ENCODE measurements around the gene GARIN3.
"Not testable (repeated sequence)": the region's sequence is repeated elsewhere in the genome, so short reads cannot be mapped to it uniquely, and the experiment has no call there.

Gene GARIN3

DNA sequence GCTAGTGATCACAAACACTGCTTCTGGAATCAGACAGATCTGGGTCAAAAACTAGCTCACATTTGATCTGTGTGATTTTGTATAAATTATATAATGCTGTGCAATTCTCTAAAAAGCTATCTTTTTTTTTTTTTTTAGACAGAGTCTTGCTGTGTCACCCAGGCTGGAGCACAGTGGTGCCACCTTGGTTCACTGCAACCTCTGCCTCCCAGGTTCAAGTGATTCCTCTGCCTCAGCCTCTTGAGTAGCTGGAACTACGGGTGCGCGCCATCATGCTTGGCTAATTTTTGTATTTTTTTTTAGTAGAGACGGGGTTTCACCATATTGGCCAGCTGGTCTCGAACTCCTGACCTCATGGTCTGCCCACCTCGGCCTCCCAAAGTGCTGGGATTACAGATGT lies 19.1 kb upstream of the GARIN3 start:
- DNase-seq (ENCODE audit: low read depth) = not testable (repeated sequence)

DNA sequence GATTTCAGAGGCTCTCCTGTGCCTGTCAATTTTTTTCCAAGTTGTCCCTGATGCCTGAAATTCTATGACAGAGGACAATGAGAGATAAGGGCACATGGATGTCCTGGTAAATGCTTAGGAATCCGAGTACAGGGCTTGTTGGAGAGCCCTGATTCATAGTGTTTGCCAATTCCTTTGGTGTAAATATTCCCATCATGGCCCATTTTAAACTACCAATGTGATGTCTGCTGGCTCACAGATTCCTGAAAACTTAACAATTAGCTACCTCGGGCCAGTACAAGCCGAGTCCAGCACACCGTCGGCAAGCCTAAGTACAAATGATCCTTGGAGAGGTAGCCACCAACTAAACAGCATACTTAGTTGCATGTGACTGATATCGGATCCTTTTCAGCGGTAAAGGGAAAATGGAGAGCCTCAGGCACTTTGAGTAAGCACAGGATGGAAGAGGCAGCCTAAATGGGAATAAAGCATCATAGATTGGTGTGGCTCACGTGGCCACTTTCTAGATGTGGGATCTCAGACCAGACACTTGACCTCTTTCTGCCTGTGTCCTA lies 18.1 kb upstream of the GARIN3 start:
- DNase-seq (ENCODE audit: low read depth) = no peak

DNA sequence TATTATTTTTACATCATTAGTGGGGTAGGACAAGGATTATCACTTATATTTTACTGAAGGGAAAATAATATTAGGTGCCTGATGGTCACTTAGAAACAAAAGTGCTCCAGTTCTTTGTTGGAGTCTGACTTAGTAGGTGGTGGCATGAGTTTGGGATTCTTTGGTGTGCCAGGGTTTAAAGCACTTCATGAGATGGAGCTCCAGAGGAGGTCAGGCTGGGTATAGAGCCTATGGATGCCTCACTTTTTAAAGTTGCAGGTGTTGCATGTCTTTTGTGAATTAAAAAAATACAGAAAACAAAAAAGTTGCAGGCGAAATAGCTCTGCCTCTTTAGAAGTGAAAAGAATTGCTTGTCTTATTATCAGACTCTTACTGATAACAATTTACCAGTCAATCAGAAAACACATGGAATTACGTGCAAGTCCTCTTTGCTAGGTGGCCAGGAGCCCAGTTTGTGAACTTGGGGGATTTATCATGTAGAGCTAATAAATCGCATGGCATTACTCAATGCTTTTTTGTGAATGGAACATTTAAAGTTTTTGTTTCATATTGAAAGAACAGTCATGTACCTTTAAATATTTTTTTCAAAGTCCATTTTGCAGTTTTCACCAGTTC lies 16.2 kb upstream of the GARIN3 start:
- DNase-seq (ENCODE audit: low read depth) = no peak

DNA sequence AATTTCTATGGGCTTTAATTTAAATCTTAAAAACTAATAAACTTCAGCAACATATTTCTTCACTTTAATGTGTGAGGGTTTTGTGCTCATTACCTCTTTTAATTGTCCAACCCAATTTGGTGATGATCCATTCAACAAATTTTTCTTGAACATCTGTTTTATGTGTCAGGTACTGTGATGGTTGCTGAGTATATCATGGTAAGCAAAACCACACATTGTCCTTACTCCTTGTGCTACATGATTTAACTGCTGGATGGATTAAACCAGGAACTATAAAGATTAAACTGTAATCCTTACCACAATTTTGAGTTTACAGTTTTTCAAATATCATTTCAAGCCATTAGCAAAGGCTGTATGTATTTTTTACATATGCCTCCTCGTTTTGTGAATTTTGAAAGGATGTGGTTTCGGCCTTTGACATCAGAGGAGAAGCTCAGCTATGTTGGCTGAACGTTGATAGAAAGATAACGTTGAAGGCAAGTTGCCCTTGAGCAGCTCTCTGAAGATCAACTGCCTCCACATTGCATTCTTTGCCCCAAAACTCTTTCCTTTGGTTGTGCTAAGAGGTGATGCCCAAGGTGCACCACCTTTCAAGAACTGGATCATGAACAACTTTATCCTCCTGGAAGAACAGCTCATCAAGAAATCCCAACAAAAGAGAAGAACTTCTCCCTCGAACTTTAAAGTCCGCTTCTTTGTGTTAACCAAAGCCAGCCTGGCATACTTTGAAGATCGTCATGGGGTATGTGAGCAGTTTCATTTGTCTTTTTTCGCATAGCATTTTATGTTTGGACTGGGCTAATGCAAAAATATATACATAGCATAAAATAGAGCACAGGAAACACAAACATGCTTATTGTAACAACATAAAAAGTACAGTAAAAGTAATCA lies 14.6 kb upstream of the GARIN3 start, which contains the start of gene ITK:
Gene ITK, plus strand, starts transcription at position 467 of the 891 bp plus-strand sequence. Its CDS starts 138 bp downstream, at position 605.
- no peak for DNase-seq (ENCODE audit: low read depth)

DNA sequence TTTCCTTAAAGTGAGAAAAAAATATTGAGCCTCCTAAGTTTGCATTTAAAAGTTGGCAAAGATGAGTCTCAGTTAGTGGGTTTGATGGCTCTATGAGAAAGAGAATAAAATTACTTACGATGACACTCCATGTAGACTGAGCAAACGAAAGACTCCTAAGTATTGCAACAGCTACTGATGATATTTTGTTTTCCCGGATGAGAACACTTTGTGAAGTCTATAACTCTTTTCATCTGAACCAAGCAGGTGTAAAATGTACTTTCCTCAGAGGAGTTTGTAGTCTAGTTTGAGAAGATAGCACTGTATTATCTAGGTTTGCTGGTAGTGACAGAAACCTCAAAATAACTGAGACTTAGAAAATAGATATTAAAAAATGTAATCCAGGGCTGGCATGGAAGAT lies 12.9 kb upstream of the GARIN3 start:
- DNase-seq (ENCODE audit: low read depth) = no peak

DNA sequence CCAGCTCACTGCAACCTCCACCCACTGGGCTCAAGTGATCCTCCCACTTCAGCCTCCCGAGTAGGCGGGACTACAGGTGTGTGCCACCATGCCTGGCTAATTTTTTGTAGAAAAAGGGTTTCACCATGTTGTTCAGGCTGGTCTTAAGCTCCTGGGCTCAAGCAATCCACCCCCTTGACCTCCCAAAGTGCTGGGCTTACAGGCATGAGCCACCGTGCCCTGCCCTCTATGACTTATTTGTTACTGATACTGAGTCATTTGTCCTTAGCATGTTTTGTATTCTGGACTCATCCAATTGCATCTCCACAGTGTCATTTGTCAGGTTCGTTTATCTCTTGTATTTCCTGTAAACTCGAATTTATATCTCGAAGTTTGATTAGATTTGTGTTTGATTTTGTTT lies 11.9 kb upstream of the GARIN3 start:
- no peak for DNase-seq (ENCODE audit: low read depth)

DNA sequence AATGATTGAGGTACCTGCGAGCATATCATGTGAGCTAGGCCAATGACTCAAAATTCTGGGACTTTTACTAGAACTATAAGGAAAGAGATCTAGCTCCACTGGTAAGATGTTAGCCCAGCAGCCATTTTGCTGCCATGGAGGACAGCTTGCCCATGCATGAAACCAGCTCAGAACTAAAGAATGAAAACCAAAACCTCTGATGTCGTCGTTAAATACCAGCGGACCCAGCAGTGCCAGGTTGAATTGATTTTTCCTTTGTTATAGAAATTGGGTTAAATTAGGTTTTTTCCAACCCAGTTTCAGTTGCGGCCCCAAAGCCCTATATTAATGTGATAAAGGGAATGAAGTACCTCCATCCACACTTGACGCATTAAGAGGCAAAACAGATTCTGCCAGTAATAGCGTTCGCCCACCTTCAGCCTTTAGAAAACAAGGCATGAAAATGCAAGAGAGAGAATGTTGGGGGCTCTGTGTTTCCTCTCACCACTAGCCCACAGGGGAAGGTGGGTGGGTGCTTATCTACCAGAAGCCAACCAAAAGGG lies 9.1 kb upstream of the GARIN3 start:
- DNase-seq (ENCODE audit: low read depth) = no peak

DNA sequence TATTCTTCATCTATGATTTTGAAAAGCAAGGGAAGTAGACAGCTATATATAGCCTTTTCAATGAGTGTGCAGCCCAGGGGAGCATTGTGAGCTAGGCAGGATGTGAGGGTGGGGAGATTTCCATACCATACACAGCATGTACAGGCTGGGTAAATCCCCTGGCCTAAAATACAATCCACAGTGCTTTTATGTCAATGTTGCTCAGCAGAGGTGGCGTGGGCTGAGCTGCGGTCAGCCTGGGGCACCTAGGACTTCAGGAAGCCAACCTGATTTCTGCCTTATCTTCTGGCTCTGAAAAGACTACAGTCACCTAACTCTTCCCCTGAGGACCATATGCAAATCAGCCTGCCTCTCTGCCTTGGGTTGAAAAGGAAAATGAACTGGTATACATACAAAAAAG lies 6.3 kb upstream of the GARIN3 start:
- no peak for DNase-seq (ENCODE audit: low read depth)

DNA sequence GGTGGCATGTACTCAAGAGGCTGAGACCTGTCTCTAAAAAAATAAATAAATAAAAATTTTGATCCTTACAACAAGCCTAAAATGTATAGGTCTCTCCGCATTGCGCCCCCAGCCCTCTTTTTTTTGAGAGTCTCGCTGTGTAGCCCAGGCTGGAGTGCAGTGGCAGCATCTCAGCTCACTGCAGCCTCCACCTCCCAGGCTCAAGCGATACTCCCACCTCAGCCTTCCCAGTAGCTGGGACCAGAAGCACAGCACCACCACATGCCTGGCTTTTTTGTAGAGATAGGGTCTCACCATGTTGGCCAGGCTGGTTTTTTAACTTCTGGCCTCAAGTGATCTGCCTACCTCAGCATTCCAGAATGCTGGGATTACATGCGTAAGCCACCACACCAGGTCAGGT lies 2.2 kb upstream of the GARIN3 start:
- no peak for DNase-seq (ENCODE audit: low read depth)

DNA sequence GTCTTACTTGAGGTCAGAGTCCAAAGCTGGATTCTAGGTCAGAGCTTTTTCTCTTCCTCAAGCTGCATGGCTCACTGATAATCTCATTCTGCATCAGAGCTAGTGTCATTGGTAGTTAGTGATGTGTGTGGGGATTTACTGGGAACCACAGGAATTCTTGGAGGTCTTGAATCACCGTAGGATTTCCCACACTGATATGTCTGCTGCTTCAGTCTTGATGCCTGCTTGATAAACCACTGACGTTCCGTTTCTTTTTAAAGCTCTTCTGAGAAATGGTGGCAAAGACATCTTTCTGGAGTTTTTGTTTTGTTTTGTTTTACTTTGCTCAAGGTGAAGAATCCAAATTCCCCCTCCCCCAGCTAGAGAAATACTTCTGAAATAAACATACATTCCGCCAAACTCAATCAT lies 1.2 kb upstream of the GARIN3 start:
- DNase-seq (ENCODE audit: low read depth) = peak; percentile 98

DNA sequence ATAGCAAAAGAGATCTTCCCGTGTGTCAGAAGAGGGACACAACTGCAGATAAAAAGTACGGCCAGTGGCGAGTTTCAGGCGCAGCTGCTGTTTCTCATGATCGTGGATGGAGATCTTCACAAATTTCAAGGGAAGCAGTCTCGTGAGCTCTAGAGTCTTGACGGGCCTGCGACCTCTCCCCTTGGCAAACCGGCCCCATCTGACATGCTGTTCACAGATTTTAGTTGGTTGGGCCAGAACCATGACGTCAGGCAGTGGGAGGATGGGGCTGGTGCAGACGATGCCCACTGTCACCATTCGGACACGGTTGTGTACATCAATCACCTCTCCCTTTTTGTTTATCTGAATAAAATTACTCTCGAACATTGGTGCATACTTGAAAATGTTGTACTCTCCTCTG lies 396 bp downstream of the GARIN3 start:
- no peak for DNase-seq (ENCODE audit: low read depth)

DNA sequence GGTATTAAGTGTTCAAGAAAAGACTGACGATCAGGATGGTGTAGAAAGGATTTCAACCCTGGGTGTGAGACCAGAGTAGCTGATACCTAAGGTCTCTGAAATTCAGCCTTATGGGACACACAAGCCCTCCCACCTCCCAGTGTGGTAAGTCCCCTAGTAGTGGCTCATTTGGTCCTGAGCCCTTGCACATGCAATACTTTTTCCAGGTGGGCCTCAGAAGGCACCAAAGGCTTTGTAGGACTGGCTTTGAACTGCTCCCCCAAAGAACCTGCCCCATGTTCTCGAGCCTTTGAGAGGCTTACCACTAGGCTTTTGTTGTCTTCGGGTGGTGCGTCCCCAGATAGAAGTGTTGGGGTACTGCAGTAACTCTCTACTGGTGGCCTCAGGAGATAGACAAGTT lies 803 bp downstream of the GARIN3 start:
- DNase-seq (ENCODE audit: low read depth) = no peak

DNA sequence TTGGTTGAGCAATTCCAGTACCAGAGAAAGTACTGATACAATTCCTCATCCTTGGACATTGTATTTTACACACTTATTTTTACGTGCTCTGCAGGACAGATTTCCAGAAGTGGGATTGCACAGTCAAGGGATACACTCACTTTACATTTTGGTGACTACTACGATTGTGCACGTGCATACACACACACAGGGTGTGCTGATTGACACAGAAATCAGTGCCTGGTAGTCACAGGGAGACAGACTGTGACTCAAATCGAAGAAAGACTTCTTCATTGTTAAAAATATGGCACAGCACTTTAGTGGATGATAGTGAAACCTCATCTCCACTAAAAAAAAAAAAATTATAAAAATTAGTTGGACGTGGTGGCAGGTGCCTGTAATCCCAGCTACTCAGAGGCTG lies 1.5 kb downstream of the GARIN3 start:
- no peak for DNase-seq (ENCODE audit: low read depth)

DNA sequence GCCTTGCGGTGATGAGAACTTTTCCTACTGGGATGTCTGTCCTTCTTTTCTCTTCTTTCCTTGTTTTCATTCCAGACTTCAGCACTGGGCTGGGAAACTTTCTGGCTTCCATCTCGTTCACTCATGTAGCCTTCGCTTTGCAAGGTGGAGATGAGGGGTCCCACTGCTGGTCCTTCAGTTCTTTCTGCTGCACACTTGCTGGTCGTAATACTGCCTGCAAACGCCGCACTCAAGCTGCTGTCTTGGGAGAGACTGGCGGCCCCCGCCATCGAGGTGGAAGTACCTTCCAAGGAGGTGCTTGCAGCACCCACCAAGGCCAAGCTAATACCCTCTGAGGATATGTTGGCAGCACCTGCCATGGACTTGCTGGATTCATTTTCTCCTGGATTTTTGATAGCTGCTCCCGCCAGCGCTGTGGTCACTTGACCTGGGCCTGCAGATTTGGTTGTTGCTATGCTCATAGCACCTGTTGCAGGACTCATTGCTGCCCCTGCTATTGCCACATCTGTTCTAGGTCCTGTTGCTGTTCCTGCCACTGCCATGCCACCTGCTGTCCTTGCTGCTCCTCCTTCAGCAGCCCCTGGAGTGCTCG lies 3.0 kb downstream of the GARIN3 start:
- no peak for DNase-seq (ENCODE audit: low read depth)

DNA sequence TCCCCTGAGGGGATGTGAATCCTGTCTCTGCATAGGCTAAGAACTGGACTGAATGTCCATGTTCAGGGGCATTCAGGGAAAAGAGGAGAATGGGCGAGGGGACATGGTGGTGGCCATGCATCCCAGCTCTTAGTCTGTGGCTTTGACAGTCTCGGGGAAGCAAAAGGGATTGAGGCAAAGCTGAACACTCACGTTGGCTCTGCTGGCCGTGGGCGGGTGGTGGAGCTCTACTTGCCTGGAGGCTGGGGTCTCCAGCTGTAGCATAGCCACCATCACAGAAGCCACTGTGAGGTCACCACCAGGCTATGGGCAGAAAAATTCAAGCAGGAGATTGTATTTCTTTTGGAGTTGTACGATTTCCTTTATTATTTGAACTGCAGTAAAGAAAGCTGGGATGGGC lies 4.1 kb downstream of the GARIN3 start:
- DNase-seq (ENCODE audit: low read depth) = no peak

DNA sequence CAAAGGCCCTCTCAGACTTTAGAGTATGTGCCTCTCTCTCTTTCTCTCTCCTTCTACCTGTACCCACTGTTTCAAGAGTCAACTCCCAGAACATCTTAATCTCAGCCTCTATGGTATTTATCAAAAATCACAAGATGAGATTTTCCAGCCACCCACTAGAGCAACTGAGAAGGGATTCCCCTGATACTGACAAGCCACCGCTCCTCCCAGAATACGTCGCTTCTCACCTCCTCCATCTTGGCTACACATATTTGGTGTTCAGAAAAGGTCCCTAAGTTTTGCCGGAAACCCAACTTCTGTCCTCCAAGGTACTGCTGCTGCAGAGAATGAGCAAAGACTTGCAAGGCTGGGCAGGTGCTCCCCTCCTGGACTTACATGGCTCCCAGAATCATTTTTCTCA lies 6.1 kb downstream of the GARIN3 start:
- DNase-seq (ENCODE audit: low read depth) = no peak

DNA sequence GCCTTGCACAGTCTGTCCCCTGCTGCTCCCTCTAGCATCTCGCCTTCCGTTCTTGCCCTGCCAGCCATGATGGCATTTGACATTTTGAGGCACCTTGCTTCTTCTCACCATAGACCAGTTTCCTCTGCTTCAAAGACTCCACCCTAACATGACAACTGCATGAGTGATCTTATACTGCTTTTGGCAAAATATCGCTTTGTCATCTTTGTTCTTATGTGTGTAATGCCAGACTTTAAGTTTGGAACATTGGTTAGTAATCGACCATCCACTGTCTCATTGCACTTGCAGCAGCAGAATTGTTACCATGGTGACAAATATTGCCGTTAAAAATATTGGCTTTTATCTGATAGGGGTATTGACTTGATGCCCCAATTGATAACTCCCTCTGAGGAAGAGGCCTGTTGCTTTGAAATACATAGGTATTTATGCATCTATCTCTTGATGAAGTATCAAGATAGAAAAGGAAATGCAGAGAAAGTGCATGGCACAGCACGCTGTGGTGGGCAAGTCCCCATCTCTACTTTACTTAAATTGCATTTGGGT lies 6.8 kb downstream of the GARIN3 start:
- no peak for DNase-seq (ENCODE audit: low read depth)

DNA sequence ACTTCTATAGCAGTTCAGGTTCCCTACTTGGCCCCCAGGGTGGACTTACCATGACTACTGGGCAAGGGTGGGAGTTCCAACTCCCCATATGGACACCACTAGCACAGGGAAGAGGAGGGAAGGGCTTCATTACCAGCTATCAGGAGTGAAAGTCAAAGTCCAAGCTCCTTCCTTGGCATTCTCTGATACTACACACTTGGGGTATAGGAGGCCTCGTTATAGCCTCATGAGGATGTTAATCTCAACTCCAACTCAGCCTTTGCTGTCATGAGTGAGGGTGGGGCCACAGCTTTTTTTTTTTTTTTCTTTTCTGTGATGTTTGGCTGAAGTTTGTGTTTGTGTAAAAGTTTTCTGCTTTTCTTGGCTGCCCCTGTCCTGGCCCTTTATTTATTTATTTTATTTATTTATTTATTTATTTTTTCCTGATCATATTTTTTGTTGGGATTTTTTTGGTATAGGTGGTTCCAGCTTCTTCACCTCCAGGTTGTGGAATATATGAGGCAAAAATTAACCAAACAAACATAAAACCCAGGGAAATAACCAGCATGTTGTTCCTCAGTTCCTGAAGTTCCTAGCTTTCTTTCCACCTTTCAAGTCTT lies 8.7 kb downstream of the GARIN3 start:
- DNase-seq (ENCODE audit: low read depth) = no peak

DNA sequence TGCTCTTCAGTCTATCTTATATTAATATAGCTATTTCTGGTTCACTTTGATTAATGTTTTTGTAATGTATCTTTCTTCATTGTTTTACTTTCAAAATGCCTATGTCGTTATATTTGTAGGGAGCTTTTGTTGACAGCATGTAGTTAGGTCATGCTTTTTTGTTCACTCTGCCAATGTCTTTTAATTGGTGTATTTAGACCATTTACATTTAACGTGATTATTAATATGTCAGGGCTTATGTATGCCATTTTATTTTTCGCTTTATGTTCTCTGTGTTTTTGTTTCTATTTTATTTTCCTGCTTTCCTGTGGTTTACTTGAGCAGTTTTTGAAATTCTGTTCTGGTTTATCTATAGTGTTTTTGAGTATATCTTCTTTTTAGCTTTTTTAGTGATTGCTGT lies 10.8 kb downstream of the GARIN3 start:
- DNase-seq (ENCODE audit: low read depth) = no peak

DNA sequence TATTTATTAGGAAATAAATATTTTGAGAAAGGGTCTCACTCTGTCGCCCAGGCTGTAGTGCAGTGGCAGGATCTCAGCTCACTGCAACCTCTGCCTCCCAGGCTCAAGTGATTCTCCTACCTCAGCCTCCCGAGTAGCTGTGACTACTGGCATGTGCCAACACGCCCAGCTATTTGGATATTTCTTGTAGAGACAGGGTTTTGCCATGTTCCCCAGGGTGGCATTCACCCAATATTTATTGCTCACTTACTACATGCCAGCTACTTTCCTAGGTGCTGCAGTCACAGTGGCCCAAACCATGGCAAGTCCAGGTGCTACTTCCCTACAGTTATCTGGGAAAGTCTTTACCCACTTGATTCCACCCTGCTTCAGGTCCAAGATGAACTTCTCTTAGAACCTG lies 15.1 kb downstream of the GARIN3 start:
- DNase-seq (ENCODE audit: low read depth) = no peak

DNA sequence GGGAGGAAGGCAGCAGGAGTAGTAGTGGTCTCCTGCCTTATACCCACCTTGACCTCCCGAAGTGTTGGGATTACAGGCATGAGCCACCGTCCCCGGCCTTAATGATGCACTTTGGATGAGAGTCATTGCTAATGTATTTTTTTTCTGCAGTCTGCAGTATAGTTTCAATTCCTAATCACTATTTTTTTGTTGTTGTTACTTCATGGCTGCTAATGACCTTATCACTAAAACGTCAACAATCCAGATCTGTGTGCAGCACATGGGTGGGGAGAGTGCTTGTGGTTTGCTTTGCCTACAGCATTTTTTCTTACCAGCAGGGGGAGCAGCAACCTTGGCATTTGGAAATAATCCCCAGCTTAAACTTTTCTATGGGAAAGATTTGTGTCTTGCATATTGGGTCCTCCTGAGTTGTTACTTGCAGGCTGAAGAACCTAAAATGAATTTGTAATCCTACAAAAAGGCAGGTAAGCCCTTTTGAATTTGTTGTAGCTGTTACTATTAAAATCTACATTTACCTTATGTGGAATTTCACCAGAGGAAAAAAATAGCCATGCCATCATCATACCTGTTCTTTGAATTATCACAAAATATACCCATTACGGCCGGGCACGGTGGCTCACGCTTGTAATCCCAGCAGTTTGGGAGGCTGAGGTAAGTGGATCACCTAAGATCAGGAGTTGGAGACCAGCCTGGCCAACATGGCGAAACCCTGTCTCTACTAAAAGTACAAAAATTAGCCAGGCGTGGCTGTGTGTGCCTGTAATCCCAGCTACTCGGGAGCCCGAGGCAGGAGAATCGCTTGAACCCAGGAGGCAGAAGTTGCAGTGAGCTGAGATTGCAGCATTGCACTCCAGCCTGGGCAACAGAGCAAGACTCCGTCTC lies 17.1 kb downstream of the GARIN3 start:
- peak; percentile 74 for DNase-seq (ENCODE audit: low read depth)

Measured in amniotic epithelial cell (primary cell).